Spleen (tissue), 7 donors: Measurements from ENCODE around the gene IL1R2.

Experiments
- POLR2A ChIP-seq, 3 donors: fragments of 450-650 bp; IDR thresholded peaks; one replicate each; pipeline ENCODE4 v1.5.1; 2017; ENCODE audit warnings: antibody characterized with exemption in 3 of 3, mild to moderate bottlenecking in 1 of 3
- POLR2AphosphoS5 ChIP-seq, 3 donors: sonication (generic); formaldehyde crosslinking; IDR thresholded peaks; one replicate each; pipeline ENCODE4 v1.5.1; 2017; ENCODE audit warnings: antibody characterized with exemption in 3 of 3
- TF ChIP-seq, protein P1 (sequence below), 11 experiments: fragments of 200-600 bp in 7 of 11; fragments of 450-650 bp in 4 of 11; sonication (generic) in 4 of 11; IDR thresholded peaks in 8 of 11; conservative IDR thresholded peaks in 3 of 11; 1 replicate in 7 of 11; 2 replicates in 4 of 11; pipeline versions ENCODE4 v1.4.0 to v1.8.0; 2016 to 2021; ENCODE audit warnings: antibody characterized with exemption in 11 of 11, inconsistent platforms in 4 of 11, mild to moderate bottlenecking in 1 of 11
- donor health status: DM: no; HTN: no; CAD: no; lungs with moderate emphysema.
- donor health status: DM: no; HTN: no; CAD: no.
- donor health status: DM: no; HTN: no; CAD: no.

DNA sequence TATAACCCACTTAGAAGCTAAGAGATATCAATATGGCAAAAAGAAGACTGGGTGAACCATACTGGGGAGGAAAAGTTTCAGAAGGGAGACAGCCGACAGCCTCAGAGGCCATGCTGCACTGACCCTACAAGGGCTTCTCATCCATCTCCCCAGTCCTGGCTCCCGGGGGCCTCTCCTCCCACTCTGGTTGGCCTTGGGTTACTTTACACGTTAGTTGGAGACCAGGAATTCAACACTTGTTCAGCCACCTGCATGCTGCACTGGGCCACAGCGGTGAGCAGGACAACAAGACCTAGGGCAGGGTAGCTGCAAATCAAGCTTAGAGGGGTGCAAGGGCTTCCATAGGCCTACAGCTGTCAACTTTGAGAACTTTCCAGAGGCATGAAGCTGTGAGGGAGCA lies 28.6 kb upstream of the IL1R2 start:
- TF ChIP-seq, protein P1, sequence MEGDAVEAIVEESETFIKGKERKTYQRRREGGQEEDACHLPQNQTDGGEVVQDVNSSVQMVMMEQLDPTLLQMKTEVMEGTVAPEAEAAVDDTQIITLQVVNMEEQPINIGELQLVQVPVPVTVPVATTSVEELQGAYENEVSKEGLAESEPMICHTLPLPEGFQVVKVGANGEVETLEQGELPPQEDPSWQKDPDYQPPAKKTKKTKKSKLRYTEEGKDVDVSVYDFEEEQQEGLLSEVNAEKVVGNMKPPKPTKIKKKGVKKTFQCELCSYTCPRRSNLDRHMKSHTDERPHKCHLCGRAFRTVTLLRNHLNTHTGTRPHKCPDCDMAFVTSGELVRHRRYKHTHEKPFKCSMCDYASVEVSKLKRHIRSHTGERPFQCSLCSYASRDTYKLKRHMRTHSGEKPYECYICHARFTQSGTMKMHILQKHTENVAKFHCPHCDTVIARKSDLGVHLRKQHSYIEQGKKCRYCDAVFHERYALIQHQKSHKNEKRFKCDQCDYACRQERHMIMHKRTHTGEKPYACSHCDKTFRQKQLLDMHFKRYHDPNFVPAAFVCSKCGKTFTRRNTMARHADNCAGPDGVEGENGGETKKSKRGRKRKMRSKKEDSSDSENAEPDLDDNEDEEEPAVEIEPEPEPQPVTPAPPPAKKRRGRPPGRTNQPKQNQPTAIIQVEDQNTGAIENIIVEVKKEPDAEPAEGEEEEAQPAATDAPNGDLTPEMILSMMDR (IDR thresholded peaks at IDR 0.05 in 8 of 11, conservative IDR thresholded peaks at IDR 0.05 in 3 of 11) = no peak
- TF ChIP-seq POLR2AphosphoS5 (IDR thresholded peaks at IDR 0.05) (no peak), POLR2A (IDR thresholded peaks at IDR 0.05) (no peak)
